GM13976 (cell line): ENCODE results near the gene DUS2.
A peak's percentile ranks its signal among the peaks of the same experiment; 100 is the strongest.

Experiments used
- DNase-seq: peaks from one replicate; pipeline ENCODE4 v3.0.0; 2012; ENCODE audit warnings: low spot score
- in situ Hi-C: fragments of 300-500 bp; cut with MboI; formaldehyde crosslinking; loops from one replicate; pipeline ENCODE4 v1.12.0; 2022; ENCODE audit warnings: low sequenced_read_pairs, mixed read lengths, inconsistent platforms; ENCODE audit not compliant: unreplicated experiment
- TF ChIP-seq, protein P1 (sequence below): IDR thresholded peaks from 2 replicates; pipeline ENCODE4 v1.5.1; 2012; ENCODE audit warnings: borderline replicate concordance, mild to moderate bottlenecking; ENCODE audit not compliant: insufficient read depth; ENCODE audit errors: extremely low read depth, missing control alignments, control extremely low read depth

DUS2 gene

GRCh38 chr16:68085259-68086071 lies 62.4 kb downstream of the DUS2 start, which contains the start of gene NFATC3:
Gene NFATC3, plus strand, starts transcription at chr16:68085370. Its CDS starts 312 bp downstream, at chr16:68085682.
- TF ChIP-seq, protein P1, sequence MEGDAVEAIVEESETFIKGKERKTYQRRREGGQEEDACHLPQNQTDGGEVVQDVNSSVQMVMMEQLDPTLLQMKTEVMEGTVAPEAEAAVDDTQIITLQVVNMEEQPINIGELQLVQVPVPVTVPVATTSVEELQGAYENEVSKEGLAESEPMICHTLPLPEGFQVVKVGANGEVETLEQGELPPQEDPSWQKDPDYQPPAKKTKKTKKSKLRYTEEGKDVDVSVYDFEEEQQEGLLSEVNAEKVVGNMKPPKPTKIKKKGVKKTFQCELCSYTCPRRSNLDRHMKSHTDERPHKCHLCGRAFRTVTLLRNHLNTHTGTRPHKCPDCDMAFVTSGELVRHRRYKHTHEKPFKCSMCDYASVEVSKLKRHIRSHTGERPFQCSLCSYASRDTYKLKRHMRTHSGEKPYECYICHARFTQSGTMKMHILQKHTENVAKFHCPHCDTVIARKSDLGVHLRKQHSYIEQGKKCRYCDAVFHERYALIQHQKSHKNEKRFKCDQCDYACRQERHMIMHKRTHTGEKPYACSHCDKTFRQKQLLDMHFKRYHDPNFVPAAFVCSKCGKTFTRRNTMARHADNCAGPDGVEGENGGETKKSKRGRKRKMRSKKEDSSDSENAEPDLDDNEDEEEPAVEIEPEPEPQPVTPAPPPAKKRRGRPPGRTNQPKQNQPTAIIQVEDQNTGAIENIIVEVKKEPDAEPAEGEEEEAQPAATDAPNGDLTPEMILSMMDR = no peak
- DNase-seq = peak; percentile 98
- in situ Hi-C loops = no loop called here

DNA sequence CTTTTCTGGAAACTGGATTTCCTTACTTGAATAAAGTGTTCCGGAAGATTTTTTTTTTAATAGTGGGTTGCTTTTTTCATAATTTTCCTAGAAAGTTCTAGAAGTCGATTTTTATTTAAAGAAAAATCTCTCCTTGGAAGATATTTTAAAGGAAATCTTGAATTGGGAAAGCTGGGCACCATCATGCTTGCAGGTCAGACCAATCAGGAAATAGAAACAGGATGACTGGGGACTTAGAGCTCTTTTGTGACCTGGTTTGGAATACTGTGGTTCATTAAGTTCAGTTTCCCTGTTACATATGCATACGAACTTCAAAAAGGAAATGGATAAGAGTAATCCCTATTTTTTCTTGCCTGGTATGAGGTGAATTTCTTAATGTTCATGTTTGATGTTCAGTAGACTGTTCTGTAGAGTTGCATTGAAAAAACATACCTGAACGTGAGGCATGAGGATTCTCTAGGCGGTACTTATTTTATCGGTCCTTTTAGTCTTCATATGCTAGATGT lies 63.3 kb downstream of the DUS2 start:
- in situ Hi-C loops = no loop called here
- TF ChIP-seq, protein P1 = no peak

GRCh38 chr16:68086860-68087268 lies 63.8 kb downstream of the DUS2 start:
- TF ChIP-seq, protein P1 = no peak
- in situ Hi-C loops = no loop called here
- DNase-seq = no peak

More for the DNA sequence above, 63.3 kb downstream of the DUS2 start:
- DNase-seq = no peak

GRCh38 chr16:68087688-68088087 lies 64.6 kb downstream of the DUS2 start:
- TF ChIP-seq, protein P1 = no peak
- no peak for DNase-seq
- in situ Hi-C loops = no loop called here

GRCh38 chr16:68088130-68088972 lies 65.3 kb downstream of the DUS2 start:
- TF ChIP-seq, protein P1 = no peak
- in situ Hi-C loops = no loop called here
- no peak for DNase-seq

GRCh38 chr16:68089067-68089466 lies 66.0 kb downstream of the DUS2 start:
- TF ChIP-seq, protein P1 = no peak
- in situ Hi-C loops = no loop called here
- DNase-seq = no peak
